Activated T-cell treated with anti-CD3 and anti-CD28 coated beads for 48 hours (primary cell): ENCODE results near the gene PVALEF.
"Not testable (repeated sequence)": the region's sequence is repeated elsewhere in the genome, so short reads cannot be mapped to it uniquely, and the experiment has no call there.

Experiments used
- DNase-seq: peaks from one replicate; pipeline ENCODE4 v3.0.0-alpha.2; 2020; ENCODE audit warnings: low read depth

The PVALEF gene

GRCh38 chr17:81221371-81221841 is 56.1 kb downstream of the PVALEF start:
- DNase-seq: no peak

GRCh38 chr17:81221842-81222619 is 56.7 kb downstream of the PVALEF start:
- no peak for DNase-seq

GRCh38 chr17:81222620-81222905 is 57.3 kb downstream of the PVALEF start:
- no peak for DNase-seq

- DNase-seq: peak; percentile 99
Measured at GRCh38 chr17:81222906-81223761, 57.8 kb downstream of the PVALEF start, which contains the start of gene CEP131. TSS of gene CEP131 (minus strand) at chr17:81222965. CDS start at chr17:81220056, 2,909 bp downstream.

GRCh38 chr17:81223762-81224130 is 58.4 kb downstream of the PVALEF start:
- no peak for DNase-seq

- not testable (repeated sequence) for DNase-seq
Measured at GRCh38 chr17:81227630-81228029, 62.3 kb downstream of the PVALEF start.

GRCh38 chr17:81228420-81228819 is 63.1 kb downstream of the PVALEF start:
- no peak for DNase-seq

GRCh38 chr17:81228834-81229665 is 63.7 kb downstream of the PVALEF start:
- no peak for DNase-seq

- DNase-seq: no peak
Measured at GRCh38 chr17:81229666-81229920, 64.3 kb downstream of the PVALEF start.

GRCh38 chr17:81230043-81230820 is 64.9 kb downstream of the PVALEF start:
- DNase-seq: no peak

- no peak for DNase-seq
Measured at GRCh38 chr17:81231121-81231645, 65.9 kb downstream of the PVALEF start.

- no peak for DNase-seq
Measured at GRCh38 chr17:81231766-81232581, 66.7 kb downstream of the PVALEF start.
